GM12891 (cell line): ENCODE data around the gene CUTA.

Source experiments
- DNase-seq: peaks from one replicate; pipeline ENCODE4 v3.0.0; 2011; ENCODE audit warnings: low spot score; ENCODE audit not compliant: insufficient read length
- FAIRE-seq: peaks from 2 replicates; lab custom pipeline; 2011; peaks lifted over from hg19 to GRCh38; lab: Jason Lieb, UNC
- PAX5 ChIP-seq: IDR thresholded peaks from 2 replicates; pipeline ENCODE4 v1.6.1; 2011; ENCODE audit warnings: low read length, moderate library complexity, mild to moderate bottlenecking; ENCODE audit not compliant: insufficient read depth, severe bottlenecking
- POLR2A ChIP-seq: IDR thresholded peaks from 2 replicates; pipeline ENCODE4 v1.6.1; 2011; ENCODE audit warnings: low read depth, low read length, control low read depth
- POLR2AphosphoS5 ChIP-seq: IDR thresholded peaks from 2 replicates; pipeline ENCODE4 v1.6.1; 2011; ENCODE audit warnings: low read depth, low read length, control low read depth
- POU2F2 ChIP-seq: IDR thresholded peaks from 2 replicates; pipeline ENCODE4 v1.6.1; 2011; ENCODE audit warnings: low read depth, mild to moderate bottlenecking, control low read depth, low read length, moderate library complexity
- SPI1 ChIP-seq: IDR thresholded peaks from 2 replicates; pipeline ENCODE4 v1.6.1; 2011; ENCODE audit warnings: low read depth, low read length, control low read depth
- TAF1 ChIP-seq: IDR thresholded peaks from 2 replicates; pipeline ENCODE4 v1.6.1; 2011; ENCODE audit warnings: low read depth, low read length, control low read depth

The CUTA gene

DNA sequence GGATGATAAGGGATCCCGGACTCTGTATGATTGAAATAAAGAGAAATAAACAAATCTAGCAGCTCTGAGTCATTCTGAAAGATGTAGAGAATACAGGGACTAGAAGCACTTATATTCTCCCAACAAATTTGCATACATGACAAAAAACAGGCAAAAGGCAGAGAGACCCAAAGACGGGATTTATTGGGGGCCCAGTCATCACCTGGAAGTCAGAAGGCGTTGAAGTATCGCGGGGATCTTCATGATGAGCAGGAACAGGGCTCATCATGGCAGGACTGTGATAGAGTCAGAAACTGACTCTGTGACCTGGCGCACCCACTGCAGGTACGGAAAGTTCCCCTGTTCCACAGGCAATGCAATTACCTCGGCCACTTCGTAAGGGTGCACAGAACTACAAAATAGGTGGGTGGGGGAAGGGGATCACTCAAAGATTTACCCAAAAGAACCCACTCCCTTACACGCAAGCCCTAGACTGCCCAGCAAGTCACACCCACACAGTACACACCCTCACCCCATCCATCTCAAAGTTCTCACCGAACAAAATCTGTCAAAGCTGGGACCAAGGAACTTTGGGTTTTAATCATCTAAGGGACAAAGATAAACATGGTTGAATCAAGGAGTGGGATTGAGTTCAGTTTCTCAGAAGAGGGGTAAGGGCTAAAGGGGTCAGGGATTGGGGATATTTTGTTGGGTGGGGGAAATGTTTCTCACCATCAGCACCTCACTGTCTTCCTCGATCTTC is 1.4 kb downstream of the CUTA start:
- peak; percentile 87 for FAIRE-seq
- no peak for DNase-seq

DNA sequence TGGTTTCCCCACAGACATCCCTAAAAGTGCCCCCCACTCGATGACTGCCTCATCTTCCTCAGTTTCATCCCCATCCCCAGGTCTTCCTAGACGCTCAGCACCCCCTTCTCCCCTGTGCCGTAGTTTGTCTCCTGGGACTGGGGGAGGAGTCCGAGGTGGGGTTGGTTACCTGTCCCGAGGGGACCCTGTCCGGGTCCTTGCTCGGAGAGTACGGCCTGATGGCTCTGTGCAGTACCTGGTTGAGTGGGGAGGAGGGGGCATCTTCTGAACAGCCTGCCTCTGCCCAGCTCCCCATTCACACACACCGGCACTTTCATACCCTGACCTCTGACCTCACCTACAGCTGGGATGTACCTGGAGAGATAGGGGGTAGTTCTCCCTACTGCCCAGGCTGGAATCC is 2.1 kb downstream of the CUTA start:
- no peak for FAIRE-seq

More for the DNA sequence above, 1.4 kb downstream of the CUTA start:
- TF ChIP-seq POLR2A (peak; percentile 65), PAX5 (no peak), POU2F2 (peak; percentile 96), POLR2AphosphoS5 (peak; percentile 48; the same call in 1 of the 2 replicates)

DNA sequence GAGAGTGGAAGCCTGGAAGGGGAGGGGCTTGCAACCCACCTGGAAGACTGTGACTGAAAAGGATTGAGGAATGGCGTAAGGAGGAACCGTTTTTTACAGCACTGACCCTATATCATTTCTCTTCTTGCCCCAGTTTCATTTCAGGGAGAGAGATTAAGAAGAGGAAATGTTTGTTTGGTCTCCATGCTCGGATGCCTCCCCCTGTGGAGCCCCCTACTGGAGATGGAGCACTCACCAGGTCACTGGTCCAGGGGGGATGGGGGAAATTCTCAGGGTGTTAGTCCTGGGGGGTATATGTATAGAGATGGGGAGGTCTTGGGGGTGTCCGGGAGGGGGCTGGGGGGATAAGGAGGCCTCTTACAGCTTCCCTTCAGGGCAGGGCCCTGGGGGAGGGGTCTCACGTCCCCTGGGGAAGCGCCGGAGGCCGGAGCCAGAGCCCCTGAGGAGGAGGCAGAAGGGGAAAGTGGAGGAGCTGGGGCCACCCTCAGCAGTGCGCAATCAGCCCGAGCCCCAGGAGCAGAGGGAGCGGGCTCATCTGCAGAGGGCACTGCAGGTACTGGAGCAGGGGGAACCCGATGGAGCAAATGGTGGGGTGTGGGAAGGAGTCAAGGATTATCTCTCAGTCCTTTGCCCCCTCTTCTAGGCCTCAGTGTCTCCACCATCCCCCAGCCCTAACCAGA is 3.2 kb downstream of the CUTA start:
- TF ChIP-seq POLR2A (no peak), SPI1 (0 out of 2 replicates have a peak, but pooled peaks have one; percentile 6), TAF1 (no peak), PAX5 (no peak), POU2F2 (no peak), POLR2AphosphoS5 (0 out of 2 replicates have a peak, but pooled peaks have one; percentile 32)
- DNase-seq (no peak), FAIRE-seq (no peak)

More for the DNA sequence above, 2.1 kb downstream of the CUTA start:
- no peak for TF ChIP-seq TAF1
- DNase-seq = no peak

DNA sequence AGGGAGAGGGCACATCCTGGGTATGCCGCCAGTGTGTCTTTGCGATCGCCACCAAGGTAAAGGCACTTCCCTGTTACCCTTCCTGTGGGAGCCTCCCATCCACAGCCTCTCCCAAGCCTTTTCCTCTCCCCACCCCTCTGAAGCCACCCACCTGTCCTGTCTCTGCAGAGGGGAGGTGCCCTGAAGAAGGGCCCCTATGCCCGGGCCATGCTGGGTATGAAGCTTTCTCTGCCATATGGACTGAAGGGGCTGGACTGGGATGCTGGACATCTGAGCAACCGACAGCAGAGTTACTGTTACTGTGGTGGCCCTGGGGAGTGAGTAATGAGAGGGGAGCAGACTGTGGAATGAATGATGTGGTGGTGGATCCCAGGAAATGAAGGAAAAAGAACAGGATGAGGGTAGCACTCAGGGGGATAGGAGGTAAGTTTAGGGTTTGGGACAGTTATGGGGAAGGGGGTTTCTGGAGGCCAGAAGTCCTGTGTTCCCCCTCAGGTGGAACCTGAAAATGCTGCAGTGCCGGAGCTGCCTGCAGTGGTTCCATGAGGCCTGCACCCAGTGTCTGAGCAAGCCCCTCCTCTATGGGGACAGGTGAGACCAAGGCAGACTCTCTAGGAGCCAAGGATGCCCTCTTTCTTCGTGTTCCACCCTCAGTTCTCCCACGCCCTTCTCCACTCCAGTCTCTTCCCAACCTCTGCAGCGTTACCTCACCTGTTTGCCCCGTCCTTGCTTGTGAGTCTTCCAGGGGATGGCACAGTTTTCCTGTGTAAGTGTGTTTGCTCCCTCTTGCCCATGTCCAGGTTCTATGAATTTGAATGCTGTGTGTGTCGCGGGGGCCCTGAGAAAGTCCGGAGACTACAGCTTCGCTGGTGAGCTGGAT is 4.4 kb downstream of the CUTA start:
- DNase-seq (no peak), FAIRE-seq (no peak)
- 0 out of 2 replicates have a peak, but pooled peaks have one; percentile 6 for TF ChIP-seq POLR2AphosphoS5
- no peak; the same call in 1 of the 2 replicates for TF ChIP-seq POLR2A

DNA sequence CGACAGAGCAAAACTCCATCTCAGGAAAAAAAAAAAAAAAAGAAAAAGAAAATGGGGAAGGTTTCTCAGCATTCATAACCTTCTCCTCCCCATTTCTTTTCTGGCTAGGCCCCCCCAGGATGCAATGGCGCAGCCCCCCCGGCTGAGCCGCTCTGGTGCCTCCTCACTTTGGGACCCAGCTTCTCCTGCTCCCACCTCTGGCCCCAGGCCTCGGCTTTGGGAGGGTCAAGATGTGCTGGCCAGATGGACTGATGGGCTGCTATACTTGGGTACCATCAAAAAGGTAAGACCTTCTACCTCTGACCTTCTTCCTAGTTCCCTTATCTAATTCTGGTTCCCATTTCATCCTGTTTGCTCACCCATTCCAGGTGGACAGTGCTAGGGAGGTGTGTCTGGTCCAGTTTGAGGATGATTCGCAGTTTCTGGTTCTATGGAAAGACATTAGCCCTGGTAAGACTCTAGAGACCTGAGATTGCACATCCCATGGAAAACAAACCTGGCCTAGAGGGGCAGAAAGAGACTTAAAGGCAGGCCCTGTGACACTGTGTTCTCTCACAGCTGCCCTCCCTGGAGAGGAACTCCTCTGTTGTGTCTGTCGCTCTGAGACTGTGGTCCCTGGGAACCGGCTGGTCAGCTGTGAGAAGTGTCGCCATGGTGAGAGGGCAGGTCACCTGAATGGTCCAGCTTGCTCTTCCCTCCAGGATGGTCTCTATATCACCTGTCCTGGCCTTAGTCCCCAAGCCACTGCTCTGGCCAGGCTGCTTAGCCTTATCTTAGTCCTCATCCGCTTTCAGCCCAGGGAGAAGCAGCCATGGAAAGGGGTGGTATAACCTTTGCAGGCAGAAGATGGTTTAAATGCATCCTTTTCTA is 5.5 kb downstream of the CUTA start:
- no peak for FAIRE-seq
- DNase-seq = no peak
- TF ChIP-seq PAX5 (no peak), TAF1 (no peak), POLR2A (no peak), POU2F2 (no peak), POLR2AphosphoS5 (no peak), SPI1 (no peak)

DNA sequence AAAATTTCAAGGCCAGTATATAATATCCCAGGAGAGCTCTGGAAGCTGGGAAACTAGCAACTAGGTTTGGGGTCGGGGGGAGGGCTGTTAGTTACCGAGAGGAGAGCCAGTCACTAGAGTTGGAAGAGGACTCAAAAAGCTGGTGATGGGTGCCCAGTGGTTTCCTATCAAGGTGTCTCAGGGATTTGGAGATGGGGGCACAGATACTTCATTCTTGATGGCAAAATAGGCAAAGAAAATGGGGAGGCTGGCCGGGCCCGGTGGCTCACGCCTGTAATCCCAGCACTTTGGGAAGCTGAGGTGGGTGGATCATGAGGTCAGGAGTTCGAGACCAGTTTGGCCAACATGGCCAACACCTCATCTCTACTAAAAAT is 6.3 kb downstream of the CUTA start:
- FAIRE-seq (no peak), DNase-seq (no peak)
- TF ChIP-seq POLR2A (no peak), POU2F2 (no peak), TAF1 (no peak), SPI1 (no peak), POLR2AphosphoS5 (no peak), PAX5 (no peak)

DNA sequence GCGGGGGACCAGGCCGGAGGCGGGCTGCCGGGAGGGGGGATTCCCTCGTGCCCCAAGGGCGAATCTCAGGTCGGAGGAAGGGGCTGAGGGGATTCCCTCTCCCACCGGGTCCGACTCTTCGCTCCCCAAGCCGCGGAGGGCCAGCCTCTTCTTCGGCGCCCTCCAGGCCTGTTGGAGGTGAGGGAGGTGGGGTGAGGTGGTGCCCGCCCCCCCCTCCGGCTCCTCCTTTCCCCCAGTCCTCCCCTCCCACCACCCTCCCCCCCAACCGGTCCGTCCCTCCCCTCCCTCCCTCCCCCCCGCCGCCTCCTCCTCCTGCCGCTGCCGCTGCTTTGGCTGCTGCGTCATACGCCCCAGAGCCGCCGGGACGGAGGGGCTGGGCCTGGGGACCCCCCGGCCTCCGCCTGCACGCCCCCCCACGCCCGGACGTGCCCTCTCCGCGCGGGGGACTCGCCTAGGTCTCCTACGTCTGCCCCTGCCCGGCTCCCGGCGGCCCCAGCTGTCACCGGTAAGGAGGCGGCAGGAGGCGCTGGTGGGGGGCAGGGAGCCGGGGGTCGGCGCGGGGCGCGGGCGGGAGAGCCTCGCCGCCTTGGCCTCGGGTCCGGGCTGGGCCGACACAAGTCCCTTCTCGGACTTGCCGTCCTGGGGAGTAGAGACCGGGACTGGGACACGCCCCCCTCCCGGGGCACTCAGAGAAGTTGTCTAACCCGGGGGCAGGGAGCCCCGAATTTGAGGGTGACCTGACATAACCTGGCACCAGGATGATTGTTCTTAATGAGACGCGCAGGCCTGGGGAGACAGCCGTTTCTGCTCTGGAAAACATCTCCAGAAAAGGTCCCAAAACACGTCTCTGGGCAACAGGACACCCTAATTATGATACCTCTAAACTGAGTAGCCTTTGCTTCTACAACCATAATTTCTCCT is 6.9 kb downstream of the CUTA start, which contains the start of gene PHF1:
Gene PHF1 (plus strand): TSS at position 304 of the 921 bp plus-strand sequence. CDS start 1,250 bp downstream, outside the sequence.
- no peak for FAIRE-seq
- peak; percentile 75 for DNase-seq
- TF ChIP-seq SPI1 = no peak
- TF ChIP-seq PAX5 = peak; percentile 2
- TF ChIP-seq POU2F2 = no peak
- TF ChIP-seq TAF1 = no peak

DNA sequence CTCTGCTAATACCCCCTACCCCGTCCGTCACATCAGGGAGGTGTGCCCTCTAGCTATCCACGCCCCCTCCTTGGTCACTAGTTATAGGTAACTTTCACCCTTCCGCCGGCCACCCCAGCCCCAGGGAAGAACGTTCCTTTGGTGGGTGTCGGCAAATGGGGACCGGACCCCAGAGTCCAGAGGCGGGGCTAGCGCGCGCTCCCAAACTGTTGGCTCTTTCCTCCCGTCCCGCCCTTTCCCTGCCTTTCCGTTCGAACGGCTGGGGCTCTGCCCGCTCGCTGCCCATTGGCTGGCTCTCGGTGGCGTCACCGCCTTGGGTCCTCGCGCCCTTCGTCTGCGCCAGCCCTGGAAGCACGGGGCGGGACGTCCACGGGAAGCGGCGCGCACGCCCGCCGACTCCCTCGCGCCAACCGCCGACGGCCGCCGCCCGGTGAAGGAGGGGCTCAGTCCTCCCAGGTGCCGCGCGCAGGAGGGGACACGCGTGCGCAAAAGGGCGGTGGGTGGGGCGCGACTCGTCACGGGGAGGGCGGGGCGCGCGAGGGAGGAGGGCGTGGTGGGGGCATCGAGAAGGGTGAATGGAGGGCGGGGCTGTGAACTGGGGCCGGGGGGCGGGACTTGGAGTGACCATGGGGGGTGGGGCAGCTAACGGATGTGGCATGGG is 7.7 kb downstream of the CUTA start:
- peak; percentile 97 for DNase-seq
- peak; percentile 99 for FAIRE-seq
- peak; percentile 68; the same call in 1 of the 2 replicates for TF ChIP-seq POLR2AphosphoS5
- no peak for TF ChIP-seq TAF1
- TF ChIP-seq POU2F2 = peak; percentile 9; the same call in 1 of the 2 replicates
- no peak for TF ChIP-seq PAX5
- TF ChIP-seq POLR2A = no peak
- no peak for TF ChIP-seq SPI1
